ENCODE results near the gene RPL36. TPM values are rescaled to one million over a fixed set of nuclear protein-coding genes. Genes with fewer than 3 reads are reported as not detected.

Gene RPL36
- total RNA-seq, 1 experiment from 2014 or later: 787 TPM

- Histone ChIP-seq H3K4me2 (no peak overlapping the region; the same call in 1 of the 2 replicates), H3K27me3 (ENCODE audit: insufficient read depth, low read depth) (no peaks in the 10 kb centered on the region), H3K9me3 (ENCODE audit: insufficient read depth, low read depth) (no peaks in the 10 kb centered on the region), H3K9me2 (ENCODE audit: insufficient read depth) (no peaks in the 10 kb centered on the region), H3F3A (ENCODE audit: insufficient read depth, low read depth) (no peaks in the 10 kb centered on the region), H2AFZ (no peak overlapping the region), H4K20me1 (ENCODE audit: insufficient read depth) (no peaks in the 10 kb centered on the region), H3K36me3 (ENCODE audit: low read depth) (no peaks in the 10 kb centered on the region), H3K79me2 (ENCODE audit: low read depth) (no peaks in the 10 kb centered on the region), H3K4me1 (replicated peaks; ENCODE audit: insufficient read depth) (no peaks in the 10 kb centered on the region), H3K27ac (no peak overlapping the region), H3K4me3 (no peak overlapping the region)
- TF ChIP-seq, protein P1, sequence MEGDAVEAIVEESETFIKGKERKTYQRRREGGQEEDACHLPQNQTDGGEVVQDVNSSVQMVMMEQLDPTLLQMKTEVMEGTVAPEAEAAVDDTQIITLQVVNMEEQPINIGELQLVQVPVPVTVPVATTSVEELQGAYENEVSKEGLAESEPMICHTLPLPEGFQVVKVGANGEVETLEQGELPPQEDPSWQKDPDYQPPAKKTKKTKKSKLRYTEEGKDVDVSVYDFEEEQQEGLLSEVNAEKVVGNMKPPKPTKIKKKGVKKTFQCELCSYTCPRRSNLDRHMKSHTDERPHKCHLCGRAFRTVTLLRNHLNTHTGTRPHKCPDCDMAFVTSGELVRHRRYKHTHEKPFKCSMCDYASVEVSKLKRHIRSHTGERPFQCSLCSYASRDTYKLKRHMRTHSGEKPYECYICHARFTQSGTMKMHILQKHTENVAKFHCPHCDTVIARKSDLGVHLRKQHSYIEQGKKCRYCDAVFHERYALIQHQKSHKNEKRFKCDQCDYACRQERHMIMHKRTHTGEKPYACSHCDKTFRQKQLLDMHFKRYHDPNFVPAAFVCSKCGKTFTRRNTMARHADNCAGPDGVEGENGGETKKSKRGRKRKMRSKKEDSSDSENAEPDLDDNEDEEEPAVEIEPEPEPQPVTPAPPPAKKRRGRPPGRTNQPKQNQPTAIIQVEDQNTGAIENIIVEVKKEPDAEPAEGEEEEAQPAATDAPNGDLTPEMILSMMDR (conservative IDR thresholded peaks at IDR 0.05): no peak
- TF ChIP-seq EZH2 (IDR thresholded peaks at IDR 0.05; ENCODE audit: low read depth): no peak
- BruUV-seq (replicated peaks): no TSS peak
- CTCF ChIA-PET: interaction anchor here (0.6 kb wide), 2 partner anchors 367 to 1793 kb away, joined by 3 to 6 read pairs; no protein-coding TSS in a partner anchor
- DNase-seq: peak; percentile 4 to 76
- intact Hi-C loops (cut with micrococcal nuclease; ENCODE audit: unreplicated experiment): no loop called here
- POLR2A ChIA-PET (ENCODE audit: unreplicated experiment): no interaction called here
These were observed 48.3 kb downstream of the RPL36 start for GRCh38 chr19:5738423-5738822.

Other genes starting within 250 kb of the RPL36 start
- gene ZNRF4, start 234.9 kb upstream of the RPL36 start, total RNA-seq (2021): not detected in 2 replicates
- 4.4 and 8.0 TPM in 2 replicates for gene TINCR, start 122.3 kb upstream of the RPL36 start, total RNA-seq (2021)
- 43.1 and 66.1 TPM in 2 replicates for gene SAFB2, start 67.5 kb upstream of the RPL36 start, total RNA-seq (2021)
- 68.7 and 88.7 TPM in 2 replicates for gene SAFB, start 67.2 kb upstream of the RPL36 start, total RNA-seq (2021)
- 31.1 and 34.7 TPM in 2 replicates for gene MICOS13, start 9.8 kb upstream of the RPL36 start, total RNA-seq (2021)
- 7.5 and 11.9 TPM in 2 replicates for gene HSD11B1L, start 9.3 kb upstream of the RPL36 start, total RNA-seq (2021)
- gene LONP1, start 29.9 kb downstream of the RPL36 start, total RNA-seq (2021): 78.2 and 140 TPM in 2 replicates
- not detected in 2 replicates for gene CATSPERD, start 30.3 kb downstream of the RPL36 start, total RNA-seq (2021)
- gene PRR22, start 94.5 kb downstream of the RPL36 start, total RNA-seq (2021): 4.5 and 4.6 TPM in 2 replicates
- gene DUS3L, start 100.9 kb downstream of the RPL36 start, total RNA-seq (2021): 27.1 and 29.2 TPM in 2 replicates
- gene NRTN, start 114.8 kb downstream of the RPL36 start, total RNA-seq (2021): 1.9 and 3.5 TPM in 2 replicates
- gene FUT6, start 149.4 kb downstream of the RPL36 start, total RNA-seq (2021): 0.43 and 0.55 TPM in 2 replicates
- gene FUT3, start 161.2 kb downstream of the RPL36 start, total RNA-seq (2021): 28.5 and 28.7 TPM in 2 replicates
- 0.28 TPM in 1 of 2 replicates, not detected in the other for gene FUT5, start 180.2 kb downstream of the RPL36 start, total RNA-seq (2021)
- gene NDUFA11, start 213.5 kb downstream of the RPL36 start, total RNA-seq (2021): 169 and 181 TPM in 2 replicates
- 6.2 and 7.1 TPM in 2 replicates for gene VMAC, start 214.6 kb downstream of the RPL36 start, total RNA-seq (2021)
- gene CAPS, start 224.0 kb downstream of the RPL36 start, total RNA-seq (2021): 32.0 and 41.5 TPM in 2 replicates